ENCODE data around the gene MT1G.
"Not testable (repeated sequence)": the region's sequence is repeated elsewhere in the genome, so short reads cannot be mapped to it uniquely, and the experiment has no call there.

GRCh38 chr16:56717532-56717931 is 49.7 kb upstream of the MT1G start:
- TF ChIP-seq, protein P1, sequence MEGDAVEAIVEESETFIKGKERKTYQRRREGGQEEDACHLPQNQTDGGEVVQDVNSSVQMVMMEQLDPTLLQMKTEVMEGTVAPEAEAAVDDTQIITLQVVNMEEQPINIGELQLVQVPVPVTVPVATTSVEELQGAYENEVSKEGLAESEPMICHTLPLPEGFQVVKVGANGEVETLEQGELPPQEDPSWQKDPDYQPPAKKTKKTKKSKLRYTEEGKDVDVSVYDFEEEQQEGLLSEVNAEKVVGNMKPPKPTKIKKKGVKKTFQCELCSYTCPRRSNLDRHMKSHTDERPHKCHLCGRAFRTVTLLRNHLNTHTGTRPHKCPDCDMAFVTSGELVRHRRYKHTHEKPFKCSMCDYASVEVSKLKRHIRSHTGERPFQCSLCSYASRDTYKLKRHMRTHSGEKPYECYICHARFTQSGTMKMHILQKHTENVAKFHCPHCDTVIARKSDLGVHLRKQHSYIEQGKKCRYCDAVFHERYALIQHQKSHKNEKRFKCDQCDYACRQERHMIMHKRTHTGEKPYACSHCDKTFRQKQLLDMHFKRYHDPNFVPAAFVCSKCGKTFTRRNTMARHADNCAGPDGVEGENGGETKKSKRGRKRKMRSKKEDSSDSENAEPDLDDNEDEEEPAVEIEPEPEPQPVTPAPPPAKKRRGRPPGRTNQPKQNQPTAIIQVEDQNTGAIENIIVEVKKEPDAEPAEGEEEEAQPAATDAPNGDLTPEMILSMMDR (IDR thresholded peaks at IDR 0.05): not testable (repeated sequence)
- not testable (repeated sequence) for TF ChIP-seq POLR2A (IDR thresholded peaks at IDR 0.05)

Measured in thyroid gland (tissue), 4 donors.